ENCODE data around the gene ADM5. TPM values are rescaled to one million over a fixed set of nuclear protein-coding genes. Genes with fewer than 3 reads are reported as not detected.

The ADM5 gene
- polyA plus RNA-seq, 1 donor from 2014 or later = 7.2 TPM

DNA sequence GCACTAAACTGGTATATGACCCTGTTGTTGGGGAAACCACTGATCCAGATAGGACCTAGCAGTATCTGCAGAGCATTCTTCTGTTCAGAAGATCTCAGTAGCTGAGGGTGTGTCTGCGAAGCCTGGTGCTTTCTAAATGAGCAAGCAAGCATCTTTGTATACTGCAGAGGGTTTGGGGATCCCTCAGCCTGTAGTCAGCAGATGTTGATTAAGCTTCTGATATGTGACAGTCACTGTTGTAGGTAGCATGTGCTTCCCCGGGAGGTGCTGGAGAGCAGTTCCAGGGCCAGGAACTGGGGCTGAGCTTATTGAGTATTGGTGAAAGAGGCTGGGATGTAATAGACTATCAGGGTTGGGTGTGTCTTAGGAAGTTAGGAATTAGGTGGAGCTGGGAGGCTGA lies 45.9 kb upstream of the ADM5 start:
- H3K27me3 ChIP-seq (ENCODE audit: insufficient read depth, low read depth, low read length) = no peaks in the 10 kb centered on the region
- peak overlapping the region; percentile 90 for H3K4me2 ChIP-seq (ENCODE audit: low read length)
- H3K79me2 ChIP-seq (replicated peaks; ENCODE audit: insufficient read depth, low read length) = peaks cover 25% of the 10 kb centered on the region
- H2AFZ ChIP-seq (ENCODE audit: low read depth, low read length) = no peak overlapping the region
- no peak overlapping the region for H3K27ac ChIP-seq (ENCODE audit: low read length)
- peak overlapping the region; percentile 76 for H3K4me3 ChIP-seq (ENCODE audit: low read length)
- H3K9ac ChIP-seq (ENCODE audit: low read length) = no peak overlapping the region
- no peaks in the 10 kb centered on the region for H4K20me1 ChIP-seq (ENCODE audit: insufficient read depth)
- peaks cover 5% of the 10 kb centered on the region for H3F3A ChIP-seq (ENCODE audit: insufficient read depth, low read length, poor library complexity, severe bottlenecking)
- H3K36me3 ChIP-seq (ENCODE audit: insufficient read depth, low read length) = no peaks in the 10 kb centered on the region
- no peaks in the 10 kb centered on the region for H3K9me2 ChIP-seq (ENCODE audit: insufficient read depth, low read length)
- no peak for TF ChIP-seq POLR2AphosphoS5 (IDR thresholded peaks at IDR 0.05)
- no peak for TF ChIP-seq RAD21 (conservative IDR thresholded peaks at IDR 0.05)
- TF ChIP-seq, protein P1, sequence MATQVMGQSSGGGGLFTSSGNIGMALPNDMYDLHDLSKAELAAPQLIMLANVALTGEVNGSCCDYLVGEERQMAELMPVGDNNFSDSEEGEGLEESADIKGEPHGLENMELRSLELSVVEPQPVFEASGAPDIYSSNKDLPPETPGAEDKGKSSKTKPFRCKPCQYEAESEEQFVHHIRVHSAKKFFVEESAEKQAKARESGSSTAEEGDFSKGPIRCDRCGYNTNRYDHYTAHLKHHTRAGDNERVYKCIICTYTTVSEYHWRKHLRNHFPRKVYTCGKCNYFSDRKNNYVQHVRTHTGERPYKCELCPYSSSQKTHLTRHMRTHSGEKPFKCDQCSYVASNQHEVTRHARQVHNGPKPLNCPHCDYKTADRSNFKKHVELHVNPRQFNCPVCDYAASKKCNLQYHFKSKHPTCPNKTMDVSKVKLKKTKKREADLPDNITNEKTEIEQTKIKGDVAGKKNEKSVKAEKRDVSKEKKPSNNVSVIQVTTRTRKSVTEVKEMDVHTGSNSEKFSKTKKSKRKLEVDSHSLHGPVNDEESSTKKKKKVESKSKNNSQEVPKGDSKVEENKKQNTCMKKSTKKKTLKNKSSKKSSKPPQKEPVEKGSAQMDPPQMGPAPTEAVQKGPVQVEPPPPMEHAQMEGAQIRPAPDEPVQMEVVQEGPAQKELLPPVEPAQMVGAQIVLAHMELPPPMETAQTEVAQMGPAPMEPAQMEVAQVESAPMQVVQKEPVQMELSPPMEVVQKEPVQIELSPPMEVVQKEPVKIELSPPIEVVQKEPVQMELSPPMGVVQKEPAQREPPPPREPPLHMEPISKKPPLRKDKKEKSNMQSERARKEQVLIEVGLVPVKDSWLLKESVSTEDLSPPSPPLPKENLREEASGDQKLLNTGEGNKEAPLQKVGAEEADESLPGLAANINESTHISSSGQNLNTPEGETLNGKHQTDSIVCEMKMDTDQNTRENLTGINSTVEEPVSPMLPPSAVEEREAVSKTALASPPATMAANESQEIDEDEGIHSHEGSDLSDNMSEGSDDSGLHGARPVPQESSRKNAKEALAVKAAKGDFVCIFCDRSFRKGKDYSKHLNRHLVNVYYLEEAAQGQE (IDR thresholded peaks at IDR 0.05; ENCODE audit: borderline replicate concordance) = no peak
- TF ChIP-seq, protein P2, sequence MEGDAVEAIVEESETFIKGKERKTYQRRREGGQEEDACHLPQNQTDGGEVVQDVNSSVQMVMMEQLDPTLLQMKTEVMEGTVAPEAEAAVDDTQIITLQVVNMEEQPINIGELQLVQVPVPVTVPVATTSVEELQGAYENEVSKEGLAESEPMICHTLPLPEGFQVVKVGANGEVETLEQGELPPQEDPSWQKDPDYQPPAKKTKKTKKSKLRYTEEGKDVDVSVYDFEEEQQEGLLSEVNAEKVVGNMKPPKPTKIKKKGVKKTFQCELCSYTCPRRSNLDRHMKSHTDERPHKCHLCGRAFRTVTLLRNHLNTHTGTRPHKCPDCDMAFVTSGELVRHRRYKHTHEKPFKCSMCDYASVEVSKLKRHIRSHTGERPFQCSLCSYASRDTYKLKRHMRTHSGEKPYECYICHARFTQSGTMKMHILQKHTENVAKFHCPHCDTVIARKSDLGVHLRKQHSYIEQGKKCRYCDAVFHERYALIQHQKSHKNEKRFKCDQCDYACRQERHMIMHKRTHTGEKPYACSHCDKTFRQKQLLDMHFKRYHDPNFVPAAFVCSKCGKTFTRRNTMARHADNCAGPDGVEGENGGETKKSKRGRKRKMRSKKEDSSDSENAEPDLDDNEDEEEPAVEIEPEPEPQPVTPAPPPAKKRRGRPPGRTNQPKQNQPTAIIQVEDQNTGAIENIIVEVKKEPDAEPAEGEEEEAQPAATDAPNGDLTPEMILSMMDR (IDR thresholded peaks at IDR 0.05; ENCODE audit: poor library complexity, severe bottlenecking) = no peak
- no peak for TF ChIP-seq MXI1 (conservative IDR thresholded peaks at IDR 0.05; ENCODE audit: poor library complexity, severe bottlenecking)
- H3K9me3 ChIP-seq (ENCODE audit: low read length) = no peaks in the 10 kb centered on the region

DNA sequence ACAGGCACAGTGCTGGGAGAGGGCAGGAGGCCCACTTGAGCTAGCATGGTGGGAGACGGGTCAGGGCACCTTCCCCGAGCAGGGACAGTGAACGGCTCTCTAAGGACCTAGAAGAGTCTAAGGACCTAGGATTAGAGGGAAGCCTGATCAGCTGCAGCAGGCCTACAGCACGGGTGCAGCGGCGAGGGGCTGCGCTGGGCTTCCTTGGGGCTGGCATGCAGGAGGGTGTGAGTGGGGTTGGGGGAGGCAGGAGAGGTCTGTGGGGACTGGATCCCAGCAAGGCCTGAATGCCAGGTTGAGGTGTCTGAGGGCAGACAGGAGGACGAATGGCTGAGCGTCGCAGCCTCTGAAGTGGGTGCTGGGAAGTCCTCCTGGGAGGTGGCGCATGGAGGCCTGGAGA lies 43.8 kb upstream of the ADM5 start:
- Histone ChIP-seq H3K27ac (ENCODE audit: low read length) (no peak overlapping the region), H3K4me3 (ENCODE audit: low read length) (no peak overlapping the region), H2AFZ (ENCODE audit: low read depth, low read length) (no peak overlapping the region), H3K79me2 (replicated peaks; ENCODE audit: insufficient read depth, low read length) (peaks cover 25% of the 10 kb centered on the region), H3K9me2 (ENCODE audit: insufficient read depth, low read length) (no peaks in the 10 kb centered on the region), H3K9ac (ENCODE audit: low read length) (no peak overlapping the region), H3F3A (ENCODE audit: insufficient read depth, low read length, poor library complexity, severe bottlenecking) (peaks cover 4% of the 10 kb centered on the region), H3K4me2 (ENCODE audit: low read length) (no peak overlapping the region), H4K20me1 (ENCODE audit: insufficient read depth) (no peaks in the 10 kb centered on the region), H3K36me3 (ENCODE audit: insufficient read depth, low read length) (no peaks in the 10 kb centered on the region), H3K9me3 (ENCODE audit: low read length) (no peaks in the 10 kb centered on the region), H3K27me3 (ENCODE audit: insufficient read depth, low read depth, low read length) (no peaks in the 10 kb centered on the region)
- no peak for TF ChIP-seq TAF1 (IDR thresholded peaks at IDR 0.05; ENCODE audit: low read depth)
- TF ChIP-seq, protein P1 (IDR thresholded peaks at IDR 0.05; ENCODE audit: borderline replicate concordance) = no peak
- no peak for TF ChIP-seq EP300 (conservative IDR thresholded peaks at IDR 0.05; ENCODE audit: poor library complexity, severe bottlenecking)
- TF ChIP-seq SMC3 (conservative IDR thresholded peaks at IDR 0.05; ENCODE audit: poor library complexity) = no peak
- TF ChIP-seq, protein P2 (IDR thresholded peaks at IDR 0.05; ENCODE audit: poor library complexity, severe bottlenecking) = no peak
- no peak for TF ChIP-seq MXI1 (conservative IDR thresholded peaks at IDR 0.05; ENCODE audit: poor library complexity, severe bottlenecking)
- no peak for TF ChIP-seq POLR2AphosphoS5 (IDR thresholded peaks at IDR 0.05)
- no peak for TF ChIP-seq EZH2 (IDR thresholded peaks at IDR 0.05; ENCODE audit: borderline replicate concordance, insufficient read depth, low read length, poor library complexity, severe bottlenecking)
- no peak for TF ChIP-seq RAD21 (conservative IDR thresholded peaks at IDR 0.05)

Data from neural cell (in vitro differentiated cells).